ENCODE results near the gene DHCR24. TPM values are rescaled to one million over a fixed set of nuclear protein-coding genes. Genes with fewer than 3 reads are reported as not detected.
A peak's percentile ranks its signal among the peaks of the same experiment; 100 is the strongest.

The DHCR24 gene
- total and polyA plus RNA-seq, 2 of the 13 experiments (the other 11 are each of a cell fraction or from before 2014, with no cell fraction given) = 374 to 448 TPM

GRCh38 chr1:54919367-54920359, 32.7 kb upstream of the DHCR24 start (continued):
- TF ChIP-seq TCF7L2 (IDR thresholded peaks at IDR 0.05; ENCODE audit: low read depth, low read length) = no peak
- no peak for TF ChIP-seq TGIF2 (CRISPR knock-in tag; IDR thresholded peaks at IDR 0.05)
- no peak for TF ChIP-seq TAF15 (IDR thresholded peaks at IDR 0.05; ENCODE audit: low read depth, low read length, poor library complexity, severe bottlenecking)
- no peak for TF ChIP-seq EED (CRISPR knock-in tag; IDR thresholded peaks at IDR 0.05)
- peak; percentile 87 for TF ChIP-seq PHF21A (CRISPR knock-in tag; IDR thresholded peaks at IDR 0.05)
- TF ChIP-seq SOX5 (CRISPR knock-in tag; IDR thresholded peaks at IDR 0.05; ENCODE audit: borderline replicate concordance) = peak; percentile 53; the same call in 1 of the 2 replicates
- no peak for TF ChIP-seq ZNF253 (CRISPR knock-in tag; IDR thresholded peaks at IDR 0.05; ENCODE audit: borderline replicate concordance)
- TF ChIP-seq TBP (CRISPR knock-in tag; IDR thresholded peaks at IDR 0.05) = no peak
- no peak for TF ChIP-seq REST (IDR thresholded peaks at IDR 0.05; ENCODE audit: borderline replicate concordance in 1 of 2, low read depth in 1 of 2, low read length in 2 of 2)
- no peak for TF ChIP-seq FIP1L1 (IDR thresholded peaks at IDR 0.05; ENCODE audit: borderline replicate concordance, insufficient read depth, low read depth, low read length)
- peak; percentile 65; the same call in 1 of the 2 replicates for TF ChIP-seq HNF4G (IDR thresholded peaks at IDR 0.05; ENCODE audit: borderline replicate concordance, low read depth, low read length)
- TF ChIP-seq HNF4G (CRISPR knock-in tag; IDR thresholded peaks at IDR 0.05; ENCODE audit: borderline replicate concordance, low read depth) = no peak
- no peak for TF ChIP-seq POLR2AphosphoS5 (IDR thresholded peaks at IDR 0.05; ENCODE audit: low read depth, low read length)
- TF ChIP-seq GATAD2A (CRISPR knock-in tag; IDR thresholded peaks at IDR 0.05) = peak; percentile 60; the same call in 1 of the 2 replicates
- no peak for TF ChIP-seq ZBTB10 (CRISPR knock-in tag; IDR thresholded peaks at IDR 0.05; ENCODE audit: borderline replicate concordance)
- TF ChIP-seq SP2 (CRISPR knock-in tag; IDR thresholded peaks at IDR 0.05) = no peak
- TF ChIP-seq THAP9 (CRISPR knock-in tag; IDR thresholded peaks at IDR 0.05; ENCODE audit: borderline replicate concordance) = no peak
- TF ChIP-seq AKAP8 (CRISPR knock-in tag; IDR thresholded peaks at IDR 0.05) = no peak
- TF ChIP-seq ZNF614 (CRISPR knock-in tag; IDR thresholded peaks at IDR 0.05; ENCODE audit: borderline replicate concordance) = peak; percentile 50; the same call in 1 of the 2 replicates
- TF ChIP-seq IRF2 (CRISPR knock-in tag; IDR thresholded peaks at IDR 0.05) = 0 out of 2 replicates have a peak, but pooled peaks have one; percentile 42

Measured in HepG2 (cell line).